Measurements from ENCODE around the gene HTT.
"Not testable (repeated sequence)": the region's sequence is repeated elsewhere in the genome, so short reads cannot be mapped to it uniquely, and the experiment has no call there.

HTT gene

GRCh38 chr4:3046623-3047022 is 27.9 kb upstream of the HTT start:
- no peak for DNase-seq

GRCh38 chr4:3047464-3048286 is 26.8 kb upstream of the HTT start:
- DNase-seq = peak; percentile 62

GRCh38 chr4:3051141-3051897 is 23.2 kb upstream of the HTT start:
- not testable (repeated sequence) for DNase-seq

- DNase-seq = no peak
Measured at GRCh38 chr4:3054169-3054759, 20.2 kb upstream of the HTT start.

GRCh38 chr4:3059943-3060342 is 14.5 kb upstream of the HTT start:
- peak; percentile 85 for DNase-seq

- DNase-seq = peak; percentile 77
Measured at GRCh38 chr4:3060946-3061345, 13.5 kb upstream of the HTT start.

GRCh38 chr4:3062471-3062870 is 12.0 kb upstream of the HTT start:
- peak; percentile 81 for DNase-seq

- no peak for DNase-seq
Measured at GRCh38 chr4:3065551-3065950, 8.9 kb upstream of the HTT start.

GRCh38 chr4:3066836-3067400 is 7.6 kb upstream of the HTT start:
- DNase-seq = peak; percentile 19

GRCh38 chr4:3067473-3068001 is 6.9 kb upstream of the HTT start:
- DNase-seq = no peak

GRCh38 chr4:3069661-3070199 is 4.8 kb upstream of the HTT start:
- DNase-seq = no peak

- no peak for DNase-seq
Measured at GRCh38 chr4:3070709-3071500, 3.6 kb upstream of the HTT start.

- DNase-seq = no peak
Measured at GRCh38 chr4:3071811-3072210, 2.7 kb upstream of the HTT start.

- DNase-seq = no peak
Measured at GRCh38 chr4:3073158-3074077, 1.1 kb upstream of the HTT start.

GRCh38 chr4:3074846-3075651 is 568 bp downstream of the HTT start:
- DNase-seq = peak; percentile 91

GRCh38 chr4:3075652-3075981 is 1.1 kb downstream of the HTT start:
- no peak for DNase-seq

- no peak for DNase-seq
Measured at GRCh38 chr4:3077796-3078195, 3.3 kb downstream of the HTT start.

- peak; percentile 53 for DNase-seq
Measured at GRCh38 chr4:3079694-3080123, 5.2 kb downstream of the HTT start.

- DNase-seq = no peak
Measured at GRCh38 chr4:3082925-3083515, 8.5 kb downstream of the HTT start.

GRCh38 chr4:3083732-3084131 is 9.3 kb downstream of the HTT start:
- no peak for DNase-seq

All from inflammatory macrophage treated with lipopolysaccharide for 4 hours (primary cell).